ENCODE data around the gene SSR1. TPM values are rescaled to one million over a fixed set of nuclear protein-coding genes. Genes with fewer than 3 reads are reported as not detected.

Gene SSR1
- total and polyA plus RNA-seq, 2 of the 13 experiments (the other 11 are each of a cell fraction or from before 2014, with no cell fraction given), result 203 to 243 TPM

DNA sequence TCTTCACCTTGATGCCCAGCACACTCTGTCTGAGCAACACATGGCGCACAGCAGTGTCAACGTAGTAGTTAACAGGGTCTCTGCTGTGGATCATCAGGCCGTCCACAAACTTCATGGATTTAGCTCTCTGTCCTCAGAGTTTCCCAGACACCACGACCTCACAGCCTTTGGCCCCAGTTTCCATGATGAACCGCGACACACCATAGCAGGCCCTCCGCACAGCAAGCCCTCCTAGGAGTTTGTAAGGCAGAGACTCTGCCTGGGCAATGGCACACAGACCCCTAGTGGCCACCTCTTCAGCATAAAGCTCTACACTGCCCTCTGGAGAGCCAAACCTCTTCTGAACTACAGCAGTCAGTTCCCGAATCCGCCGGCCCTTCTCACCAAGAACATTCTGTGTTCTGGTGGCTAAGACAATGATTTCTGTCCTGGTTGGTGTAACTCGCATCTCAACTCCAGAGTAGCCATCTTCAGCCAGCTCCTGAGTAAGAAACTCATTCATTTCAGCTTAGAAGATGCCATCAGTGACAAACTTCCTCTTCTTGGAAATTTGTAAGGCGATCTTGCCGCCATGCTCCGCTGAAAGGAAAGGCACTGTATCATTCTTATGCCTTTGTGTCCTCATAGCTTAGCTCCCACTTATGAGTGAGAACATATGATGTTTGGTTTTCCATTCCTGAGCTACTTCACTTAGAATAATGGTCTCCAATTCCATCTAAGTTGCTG lies 26.2 kb upstream of the SSR1 start (continued):
- peak; percentile 46; the same call in 1 of the 2 replicates for TF ChIP-seq UBTF (CRISPR knock-in tag; IDR thresholded peaks at IDR 0.05)
- TF ChIP-seq POGZ (CRISPR knock-in tag; IDR thresholded peaks at IDR 0.05), result 0 out of 2 replicates have a peak, but pooled peaks have one; percentile 20
- TF ChIP-seq ERF (CRISPR knock-in tag; IDR thresholded peaks at IDR 0.05), result peak; percentile 74; the same call in 1 of the 2 replicates
- TF ChIP-seq CTCF (CRISPR knock-in tag; IDR thresholded peaks at IDR 0.05), result peak; percentile 95
- peak; percentile 90; the same call in 1 of the 2 replicates for TF ChIP-seq ZBTB4 (CRISPR knock-in tag; IDR thresholded peaks at IDR 0.05; ENCODE audit: borderline replicate concordance)
- 0 out of 2 replicates have a peak, but pooled peaks have one; percentile 17 for TF ChIP-seq MIER3 (CRISPR knock-in tag; IDR thresholded peaks at IDR 0.05; ENCODE audit: borderline replicate concordance)
- TF ChIP-seq, protein P1, sequence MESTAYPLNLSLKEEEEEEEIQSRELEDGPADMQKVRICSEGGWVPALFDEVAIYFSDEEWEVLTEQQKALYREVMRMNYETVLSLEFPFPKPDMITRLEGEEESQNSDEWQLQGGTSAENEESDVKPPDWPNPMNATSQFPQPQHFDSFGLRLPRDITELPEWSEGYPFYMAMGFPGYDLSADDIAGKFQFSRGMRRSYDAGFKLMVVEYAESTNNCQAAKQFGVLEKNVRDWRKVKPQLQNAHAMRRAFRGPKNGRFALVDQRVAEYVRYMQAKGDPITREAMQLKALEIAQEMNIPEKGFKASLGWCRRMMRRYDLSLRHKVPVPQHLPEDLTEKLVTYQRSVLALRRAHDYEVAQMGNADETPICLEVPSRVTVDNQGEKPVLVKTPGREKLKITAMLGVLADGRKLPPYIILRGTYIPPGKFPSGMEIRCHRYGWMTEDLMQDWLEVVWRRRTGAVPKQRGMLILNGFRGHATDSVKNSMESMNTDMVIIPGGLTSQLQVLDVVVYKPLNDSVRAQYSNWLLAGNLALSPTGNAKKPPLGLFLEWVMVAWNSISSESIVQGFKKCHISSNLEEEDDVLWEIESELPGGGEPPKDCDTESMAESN (CRISPR knock-in tag; conservative IDR thresholded peaks at IDR 0.05), result peak; percentile 67
- TF ChIP-seq ZNF614 (CRISPR knock-in tag; IDR thresholded peaks at IDR 0.05; ENCODE audit: borderline replicate concordance), result peak; percentile 59; the same call in 1 of the 2 replicates
- peak; percentile 81 for TF ChIP-seq ZBTB38 (CRISPR knock-in tag; IDR thresholded peaks at IDR 0.05)
- 0 out of 2 replicates have a peak, but pooled peaks have one; percentile 40 for TF ChIP-seq SPEN (CRISPR knock-in tag; IDR thresholded peaks at IDR 0.05; ENCODE audit: low read depth)
- TF ChIP-seq ZNF350 (CRISPR knock-in tag; IDR thresholded peaks at IDR 0.05; ENCODE audit: borderline replicate concordance, low read depth), result peak; percentile 32; the same call in 1 of the 2 replicates
- peak; percentile 62 for TF ChIP-seq THAP11 (CRISPR knock-in tag; IDR thresholded peaks at IDR 0.05)
- TF ChIP-seq, protein P2, sequence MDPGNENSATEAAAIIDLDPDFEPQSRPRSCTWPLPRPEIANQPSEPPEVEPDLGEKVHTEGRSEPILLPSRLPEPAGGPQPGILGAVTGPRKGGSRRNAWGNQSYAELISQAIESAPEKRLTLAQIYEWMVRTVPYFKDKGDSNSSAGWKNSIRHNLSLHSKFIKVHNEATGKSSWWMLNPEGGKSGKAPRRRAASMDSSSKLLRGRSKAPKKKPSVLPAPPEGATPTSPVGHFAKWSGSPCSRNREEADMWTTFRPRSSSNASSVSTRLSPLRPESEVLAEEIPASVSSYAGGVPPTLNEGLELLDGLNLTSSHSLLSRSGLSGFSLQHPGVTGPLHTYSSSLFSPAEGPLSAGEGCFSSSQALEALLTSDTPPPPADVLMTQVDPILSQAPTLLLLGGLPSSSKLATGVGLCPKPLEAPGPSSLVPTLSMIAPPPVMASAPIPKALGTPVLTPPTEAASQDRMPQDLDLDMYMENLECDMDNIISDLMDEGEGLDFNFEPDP (CRISPR knock-in tag; conservative IDR thresholded peaks at IDR 0.05), result 0 out of 2 replicates have a peak, but pooled peaks have one; percentile 32
- TF ChIP-seq ZNF644 (CRISPR knock-in tag; IDR thresholded peaks at IDR 0.05; ENCODE audit: low read depth), result peak; percentile 74; the same call in 1 of the 2 replicates
- TF ChIP-seq, protein P3, sequence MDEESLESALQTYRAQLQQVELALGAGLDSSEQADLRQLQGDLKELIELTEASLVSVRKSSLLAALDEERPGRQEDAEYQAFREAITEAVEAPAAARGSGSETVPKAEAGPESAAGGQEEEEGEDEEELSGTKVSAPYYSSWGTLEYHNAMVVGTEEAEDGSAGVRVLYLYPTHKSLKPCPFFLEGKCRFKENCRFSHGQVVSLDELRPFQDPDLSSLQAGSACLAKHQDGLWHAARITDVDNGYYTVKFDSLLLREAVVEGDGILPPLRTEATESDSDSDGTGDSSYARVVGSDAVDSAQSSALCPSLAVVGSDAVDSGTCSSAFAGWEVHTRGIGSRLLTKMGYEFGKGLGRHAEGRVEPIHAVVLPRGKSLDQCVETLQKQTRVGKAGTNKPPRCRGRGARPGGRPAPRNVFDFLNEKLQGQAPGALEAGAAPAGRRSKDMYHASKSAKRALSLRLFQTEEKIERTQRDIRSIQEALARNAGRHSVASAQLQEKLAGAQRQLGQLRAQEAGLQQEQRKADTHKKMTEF (CRISPR knock-in tag; IDR thresholded peaks at IDR 0.05), result peak; percentile 41; the same call in 1 of the 2 replicates
